Activated T-cell treated with anti-CD3 and anti-CD28 coated beads for 1 hour (primary cell): ENCODE results near the gene KCNIP2.
"Not testable (repeated sequence)": the region's sequence is repeated elsewhere in the genome, so short reads cannot be mapped to it uniquely, and the experiment has no call there.

Experiments
- DNase-seq: peaks from one replicate; pipeline ENCODE4 v3.0.0-alpha.2; 2020; ENCODE audit warnings: low read depth

KCNIP2 gene

DNA sequence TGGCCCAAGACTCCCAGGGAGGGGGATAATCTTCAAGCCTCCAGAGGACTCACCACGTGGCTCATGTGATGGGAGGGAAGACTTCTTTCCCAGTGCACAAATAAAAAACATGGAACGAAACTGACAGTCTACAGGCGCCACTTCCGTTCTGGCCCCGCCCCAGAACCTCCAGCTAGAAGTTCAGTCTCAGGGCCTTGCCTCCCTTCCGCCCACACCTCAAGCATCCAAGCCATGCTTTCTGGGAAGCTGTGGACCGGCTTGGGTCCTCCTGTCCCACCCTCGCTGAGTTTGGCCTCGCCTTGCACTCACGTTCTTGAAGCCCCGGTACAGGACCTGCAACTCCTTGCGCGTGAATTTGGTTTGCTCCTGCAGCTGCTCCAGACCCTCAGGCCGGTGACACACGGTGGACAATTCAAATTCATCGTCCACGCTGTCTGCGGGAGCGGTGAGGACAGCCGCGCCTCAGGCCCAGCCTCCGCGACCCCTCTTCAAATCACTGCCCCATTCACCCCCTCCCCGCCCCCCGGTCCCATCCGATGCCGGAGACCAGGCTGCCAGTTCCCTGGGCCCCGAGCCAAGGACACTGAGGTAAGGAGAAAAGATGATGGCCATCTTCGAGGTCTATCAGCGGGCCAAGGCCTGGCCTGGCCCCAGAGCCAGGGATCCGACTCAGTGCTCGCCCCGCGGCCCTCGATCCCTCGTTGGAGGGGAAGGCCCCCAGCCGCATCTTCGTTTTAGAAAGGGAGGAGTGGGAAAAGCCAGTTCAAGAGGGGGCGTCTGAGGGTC, 14.6 kb downstream of the KCNIP2 start:
- no peak for DNase-seq

- DNase-seq = no peak
These were observed 15.5 kb downstream of the KCNIP2 start for GRCh38 chr10:101827919-101828600.

GRCh38 chr10:101826852-101827434, 16.7 kb downstream of the KCNIP2 start:
- no peak for DNase-seq

DNA sequence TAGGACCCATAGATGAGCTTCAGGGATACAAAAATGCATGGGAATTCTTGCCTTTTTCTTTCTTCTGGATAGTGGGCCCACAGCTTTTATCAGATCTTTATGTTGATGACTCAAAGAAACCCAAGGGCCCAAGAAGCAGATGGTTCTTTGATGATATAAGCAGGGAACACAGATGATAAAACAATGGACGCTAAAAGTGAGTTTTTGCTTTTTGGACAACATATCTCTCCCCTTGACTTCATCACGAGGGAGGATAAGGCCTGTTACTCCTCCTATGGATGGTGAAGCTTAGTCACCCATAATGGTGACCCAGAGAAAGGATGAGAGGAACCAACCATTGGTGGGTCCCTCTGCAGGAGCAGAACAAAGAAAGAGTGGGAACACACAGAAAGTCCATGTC, 18.9 kb downstream of the KCNIP2 start:
- DNase-seq = no peak

DNA sequence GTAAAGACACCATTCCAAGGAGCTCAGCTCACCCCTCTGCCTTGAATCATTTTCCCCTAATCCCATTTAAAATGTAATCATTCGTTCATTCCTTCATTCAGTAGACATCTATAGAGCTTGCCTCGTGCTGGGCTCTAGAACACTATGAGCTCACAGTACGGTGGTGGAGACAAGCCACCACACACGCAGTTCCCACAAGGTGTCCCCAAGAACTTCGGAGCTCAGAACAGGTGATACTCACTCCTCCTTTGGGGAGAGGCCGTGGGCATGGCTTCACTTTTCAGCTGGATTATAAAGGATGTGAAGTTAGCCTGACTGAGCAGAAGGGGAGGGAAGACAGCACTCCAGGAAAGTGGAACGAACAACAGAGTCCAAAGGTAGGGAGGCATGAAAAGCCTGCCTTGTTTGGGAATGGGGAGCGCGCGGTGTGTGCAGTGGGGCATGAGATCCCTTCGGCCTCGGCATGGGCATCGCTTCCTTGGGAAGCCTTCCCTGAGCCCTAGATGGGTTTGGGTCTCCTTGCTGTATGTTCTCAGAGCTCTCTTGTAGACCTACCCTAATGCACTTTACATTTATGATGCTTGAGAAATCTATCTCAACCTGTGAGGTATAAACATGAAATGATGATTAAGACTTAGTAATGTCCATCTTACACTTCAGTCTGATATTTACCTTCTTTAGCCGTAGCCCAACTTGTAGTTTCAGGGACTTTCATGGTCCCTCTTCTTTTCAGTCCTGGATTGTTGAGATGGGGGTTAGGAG, 24.5 kb downstream of the KCNIP2 start:
- DNase-seq = no peak

DNA sequence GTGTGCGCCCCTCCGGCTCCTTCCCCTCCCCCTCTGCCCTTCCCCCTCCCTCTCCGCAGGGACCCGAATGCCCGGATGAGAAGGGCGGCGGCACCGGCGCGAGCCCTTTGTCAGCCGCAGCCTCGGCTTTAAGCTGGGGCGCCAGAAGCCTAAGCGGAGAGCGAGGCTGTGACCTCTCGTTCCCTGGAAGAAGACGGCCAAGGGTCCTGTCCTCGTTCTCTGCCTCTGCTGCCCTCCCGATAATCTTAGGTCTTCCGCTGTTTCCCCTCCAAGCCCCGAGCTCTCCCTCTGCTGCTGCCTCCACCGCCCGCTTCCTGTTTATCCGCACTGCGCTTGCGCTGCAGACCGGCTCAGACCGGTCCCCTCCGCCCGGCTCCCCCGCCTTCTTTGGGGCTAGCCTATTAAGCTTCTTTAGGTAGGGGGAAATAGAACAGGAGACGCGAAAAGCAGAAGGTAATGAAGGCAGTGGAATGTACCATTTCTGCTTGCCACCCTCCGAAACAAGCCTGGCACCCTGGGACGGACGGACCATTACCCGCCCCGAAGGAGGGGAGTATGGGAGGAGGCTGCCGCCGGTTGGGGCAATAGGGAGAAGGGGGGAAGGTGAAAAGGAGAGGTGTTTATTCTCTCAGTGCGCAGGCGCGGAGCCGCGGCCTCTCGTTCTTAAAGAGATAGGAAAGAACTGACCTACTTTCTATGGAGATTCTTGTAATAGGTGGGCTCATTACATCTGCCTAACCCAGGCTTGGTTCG, 25.3 kb downstream of the KCNIP2 start, which contains the start of gene OGA:
Gene OGA, minus strand, starts transcription at position 326 of the 753 bp plus-strand sequence. CDS start 422 bp downstream, outside the sequence.
- DNase-seq = peak; percentile 97

DNA sequence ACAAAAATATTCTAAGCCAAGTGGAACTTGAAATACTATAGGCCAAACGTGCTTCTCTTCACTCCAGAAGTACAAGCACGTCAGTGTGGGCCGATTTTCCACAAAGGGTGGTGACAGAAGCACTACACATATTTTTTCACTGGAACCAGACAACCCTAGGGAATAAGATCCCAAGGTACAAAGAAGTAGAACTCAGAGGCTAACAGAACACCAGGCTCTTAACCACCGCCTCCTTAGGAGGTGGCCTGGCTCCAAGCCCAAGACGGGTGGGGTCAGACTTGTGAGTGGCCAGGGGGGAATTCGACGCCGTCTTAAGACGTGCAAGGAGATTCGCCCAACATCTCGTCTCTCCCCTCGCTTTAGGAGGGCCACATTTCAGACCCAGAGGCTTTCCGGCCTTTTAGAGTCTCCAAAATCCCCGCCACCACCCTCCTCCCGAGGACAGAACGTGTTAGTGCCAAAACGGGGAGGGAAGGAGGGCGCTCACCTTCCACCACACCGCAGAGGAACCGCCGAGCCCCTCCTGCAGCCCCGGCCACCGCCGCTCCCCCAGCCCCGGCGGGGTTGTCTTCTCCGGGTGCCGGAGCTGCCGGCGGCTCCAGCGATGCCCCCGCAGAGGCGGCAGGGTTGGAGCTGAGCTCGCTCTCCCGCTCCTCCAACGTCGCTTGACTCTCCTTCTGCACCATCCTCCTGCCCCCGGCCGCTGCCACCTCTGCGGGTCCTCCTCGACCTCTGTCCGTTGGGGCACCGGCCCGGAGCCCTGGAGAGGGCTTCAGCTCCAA, 26.1 kb downstream of the KCNIP2 start:
- DNase-seq = no peak

- DNase-seq = no peak
These were observed 26.7 kb downstream of the KCNIP2 start for GRCh38 chr10:101816913-101817336.

DNA sequence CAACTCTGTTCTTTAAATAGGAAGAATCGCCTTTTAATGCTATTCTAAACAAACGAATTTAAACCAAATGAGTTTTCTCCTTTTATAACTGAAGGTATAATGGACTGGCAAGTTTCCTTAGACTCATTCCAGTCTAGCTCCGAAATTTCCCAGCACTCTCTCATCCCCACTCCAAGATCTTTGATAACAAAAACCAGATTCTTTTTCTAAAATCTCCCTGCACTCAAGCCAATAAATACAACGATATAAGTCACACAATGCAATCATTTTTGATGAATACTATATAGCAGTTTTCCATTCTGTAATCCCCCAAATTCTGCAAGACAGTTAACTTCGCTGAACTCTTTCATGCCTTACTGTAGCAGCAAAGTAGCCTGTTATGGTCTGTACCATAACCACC, 27.2 kb downstream of the KCNIP2 start:
- no peak for DNase-seq

- no peak for DNase-seq
These were observed 29.0 kb downstream of the KCNIP2 start for GRCh38 chr10:101814466-101815071.

DNA sequence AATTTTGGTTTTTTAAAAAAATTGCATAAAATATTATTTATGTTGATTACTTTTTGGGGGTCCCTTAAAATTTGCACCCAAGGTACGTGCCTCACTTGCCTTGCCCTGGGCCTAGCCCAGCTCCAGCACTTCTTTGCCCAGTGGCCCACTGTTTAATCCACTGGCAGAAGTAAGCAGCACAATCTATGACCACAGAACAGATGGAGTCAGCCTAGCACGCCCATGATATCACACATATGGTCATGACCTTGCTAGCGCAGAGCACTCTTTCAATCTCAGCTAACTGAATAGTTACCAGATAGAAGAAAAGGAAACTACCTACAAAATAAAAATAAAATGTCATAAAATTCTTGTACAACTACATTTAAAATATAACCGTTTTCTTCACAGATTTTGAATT, 31.0 kb downstream of the KCNIP2 start:
- no peak for DNase-seq

- DNase-seq = no peak
These were observed 36.4 kb downstream of the KCNIP2 start for GRCh38 chr10:101807158-101807557.

DNA sequence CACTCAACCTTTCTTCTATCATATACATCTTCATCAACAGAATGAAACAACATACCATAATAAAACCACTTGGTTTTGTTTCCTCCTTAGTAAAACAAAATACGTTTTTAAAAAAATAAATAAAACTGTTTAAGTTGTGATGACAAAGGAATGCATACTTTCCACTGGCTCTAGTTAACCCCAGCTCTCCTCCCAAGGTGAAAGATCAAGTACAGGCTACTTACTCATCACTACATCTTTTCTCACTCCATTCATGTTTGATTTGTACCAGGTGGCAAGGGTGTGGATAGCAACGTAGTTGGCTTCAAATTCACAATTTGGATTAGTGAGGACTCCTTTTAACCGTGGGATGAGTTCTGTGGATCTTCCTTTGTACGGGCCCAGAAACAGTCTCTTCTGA, 40.1 kb downstream of the KCNIP2 start:
- no peak for DNase-seq

GRCh38 chr10:101797403-101798059, 46.1 kb downstream of the KCNIP2 start:
- no peak for DNase-seq

DNA sequence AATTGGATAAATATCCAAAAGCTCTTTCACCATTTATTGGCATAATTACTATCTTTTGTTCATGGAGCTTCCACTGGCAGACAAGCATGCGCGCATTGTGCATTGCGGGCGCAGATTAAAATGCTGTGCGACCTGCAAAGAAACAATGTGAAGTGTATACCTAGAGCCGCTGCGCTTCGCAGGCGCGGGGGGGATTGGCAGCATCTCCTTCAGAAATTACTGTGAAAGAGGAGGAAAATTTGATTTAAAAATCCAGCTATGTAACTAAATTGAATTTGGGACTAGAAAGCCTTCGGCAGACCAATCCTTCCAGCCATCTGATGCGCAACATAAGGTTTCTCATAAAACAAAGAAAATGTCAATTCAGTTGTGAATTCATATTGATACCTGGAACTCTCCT, 50.1 kb downstream of the KCNIP2 start:
- no peak for DNase-seq

GRCh38 chr10:101789686-101790085, 53.9 kb downstream of the KCNIP2 start:
- DNase-seq = no peak

- not testable (repeated sequence) for DNase-seq
These were observed 54.4 kb downstream of the KCNIP2 start for GRCh38 chr10:101789231-101789630.

DNA sequence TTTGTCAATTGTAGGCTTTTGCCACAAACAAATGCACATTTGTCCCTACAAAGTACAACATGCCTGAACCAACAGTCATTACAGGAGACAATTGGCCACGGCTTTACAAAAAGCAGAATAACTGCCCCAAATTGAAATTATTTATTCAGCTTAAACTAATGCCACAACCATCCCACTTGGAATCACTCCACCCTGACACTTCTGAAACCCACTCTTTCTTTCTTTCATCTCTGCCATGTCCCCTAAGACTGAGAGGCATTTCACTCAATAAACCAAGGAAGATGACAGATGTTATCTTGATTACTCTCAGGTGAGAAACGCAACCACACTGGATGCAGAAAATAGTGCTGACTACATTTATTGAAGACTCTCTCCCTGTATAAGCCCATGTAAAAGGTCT, 57.8 kb downstream of the KCNIP2 start:
- no peak for DNase-seq

GRCh38 chr10:101784558-101784957, 59.0 kb downstream of the KCNIP2 start:
- no peak for DNase-seq

GRCh38 chr10:101783736-101784118, 59.9 kb downstream of the KCNIP2 start:
- no peak for DNase-seq
